ENCODE measurements around the gene TSPYL2.

TSPYL2 gene

GRCh38 chrX:53081925-53082772 is at the start of gene TSPYL2:
Gene TSPYL2, plus strand, starts transcription at chrX:53082367. Its CDS starts 132 bp downstream, at chrX:53082499.
- TF ChIP-seq ZNF274 (IDR thresholded peaks at IDR 0.05; ENCODE audit: low read depth, low read length), result no peak
- H3K4me3 ChIP-seq (ENCODE audit: low read length), result peak within 1 kb of the TSS; percentile 89

GRCh38 chrX:53036149-53036548 is 46.0 kb upstream of the TSPYL2 start:
- H3K4me3 ChIP-seq (ENCODE audit: low read length), result no peak overlapping the region
- no peak for TF ChIP-seq ZNF274 (IDR thresholded peaks at IDR 0.05; ENCODE audit: low read depth, low read length)

GRCh38 chrX:53039236-53039635 is 42.9 kb upstream of the TSPYL2 start:
- H3K4me3 ChIP-seq (ENCODE audit: low read length), result no peak overlapping the region
- TF ChIP-seq ZNF274 (IDR thresholded peaks at IDR 0.05; ENCODE audit: low read depth, low read length), result no peak

GRCh38 chrX:53044995-53045394 is 37.2 kb upstream of the TSPYL2 start:
- TF ChIP-seq ZNF274 (IDR thresholded peaks at IDR 0.05; ENCODE audit: low read depth, low read length), result no peak
- H3K4me3 ChIP-seq (ENCODE audit: low read length), result no peak overlapping the region

GRCh38 chrX:53047228-53047627 is 34.9 kb upstream of the TSPYL2 start:
- no peak for TF ChIP-seq ZNF274 (IDR thresholded peaks at IDR 0.05; ENCODE audit: low read depth, low read length)
- no peak overlapping the region for H3K4me3 ChIP-seq (ENCODE audit: low read length)

GRCh38 chrX:53048169-53049126 is 33.7 kb upstream of the TSPYL2 start, which contains the start of gene GPR173:
Gene GPR173, plus strand, starts transcription at chrX:53048789. Its CDS starts 27,833 bp downstream, at chrX:53076622.
- no peak within 1 kb of the TSS for H3K4me3 ChIP-seq (ENCODE audit: low read length)

GRCh38 chrX:53049127-53049517 is 33.0 kb upstream of the TSPYL2 start:
- no peak overlapping the region for H3K4me3 ChIP-seq (ENCODE audit: low read length)
- no peak for TF ChIP-seq ZNF274 (IDR thresholded peaks at IDR 0.05; ENCODE audit: low read depth, low read length)

More at GRCh38 chrX:53048169-53049126, 33.7 kb upstream of the TSPYL2 start, which contains the start of gene GPR173:
- no peak for TF ChIP-seq ZNF274 (IDR thresholded peaks at IDR 0.05; ENCODE audit: low read depth, low read length)

GRCh38 chrX:53050841-53051240 is 31.3 kb upstream of the TSPYL2 start:
- no peak overlapping the region for H3K4me3 ChIP-seq (ENCODE audit: low read length)
- TF ChIP-seq ZNF274 (IDR thresholded peaks at IDR 0.05; ENCODE audit: low read depth, low read length), result no peak

GRCh38 chrX:53055244-53055849 is 26.8 kb upstream of the TSPYL2 start:
- no peak for TF ChIP-seq ZNF274 (IDR thresholded peaks at IDR 0.05; ENCODE audit: low read depth, low read length)

GRCh38 chrX:53056292-53056691 is 25.9 kb upstream of the TSPYL2 start:
- no peak for TF ChIP-seq ZNF274 (IDR thresholded peaks at IDR 0.05; ENCODE audit: low read depth, low read length)
- no peak overlapping the region for H3K4me3 ChIP-seq (ENCODE audit: low read length)

More at GRCh38 chrX:53055244-53055849, 26.8 kb upstream of the TSPYL2 start:
- H3K4me3 ChIP-seq (ENCODE audit: low read length), result no peak overlapping the region

GRCh38 chrX:53065104-53065503 is 17.1 kb upstream of the TSPYL2 start:
- no peak for TF ChIP-seq ZNF274 (IDR thresholded peaks at IDR 0.05; ENCODE audit: low read depth, low read length)

GRCh38 chrX:53071064-53071463 is 11.1 kb upstream of the TSPYL2 start:
- no peak for TF ChIP-seq ZNF274 (IDR thresholded peaks at IDR 0.05; ENCODE audit: low read depth, low read length)
- no peak overlapping the region for H3K4me3 ChIP-seq (ENCODE audit: low read length)

More at GRCh38 chrX:53065104-53065503, 17.1 kb upstream of the TSPYL2 start:
- H3K4me3 ChIP-seq (ENCODE audit: low read length), result no peak overlapping the region

- peak overlapping the region; percentile 59; the same call in 1 of the 2 replicates for H3K4me3 ChIP-seq (ENCODE audit: low read length)
- TF ChIP-seq ZNF274 (IDR thresholded peaks at IDR 0.05; ENCODE audit: low read depth, low read length), result no peak
Observed at GRCh38 chrX:53071604-53072417, 10.4 kb upstream of the TSPYL2 start.
